Measurements from ENCODE around the gene MIA.
A peak's percentile ranks its signal among the peaks of the same experiment; 100 is the strongest.

Gene MIA

GRCh38 chr19:40775632-40776022 lies 306 bp downstream of the MIA start:
- H3K4me3 ChIP-seq (ENCODE audit: low read depth, low read length) = no peak overlapping the region
- TF ChIP-seq CTCF (IDR thresholded peaks at IDR 0.05; ENCODE audit: insufficient read depth, low read depth, low read length, missing control alignments) = no peak
- no peak for DNase-seq (ENCODE audit: low read depth)

- no peak for TF ChIP-seq CTCF (IDR thresholded peaks at IDR 0.05; ENCODE audit: insufficient read depth, low read depth, low read length, missing control alignments)
- DNase-seq (ENCODE audit: low read depth) = no peak
- H3K4me3 ChIP-seq (ENCODE audit: low read depth, low read length) = no peak overlapping the region; the same call in 1 of the 2 replicates
These were observed 1.0 kb downstream of the MIA start for GRCh38 chr19:40776364-40776763.

GRCh38 chr19:40776932-40777644 lies 1.8 kb downstream of the MIA start:
- TF ChIP-seq CTCF (IDR thresholded peaks at IDR 0.05; ENCODE audit: insufficient read depth, low read depth, low read length, missing control alignments) = no peak
- DNase-seq (ENCODE audit: low read depth) = peak; percentile 99
- peak overlapping the region; percentile 49 for H3K4me3 ChIP-seq (ENCODE audit: low read depth, low read length)

GRCh38 chr19:40777645-40777936 lies 2.3 kb downstream of the MIA start:
- TF ChIP-seq CTCF (IDR thresholded peaks at IDR 0.05; ENCODE audit: insufficient read depth, low read depth, low read length, missing control alignments) = no peak
- DNase-seq (ENCODE audit: low read depth) = no peak
- peak overlapping the region; percentile 49 for H3K4me3 ChIP-seq (ENCODE audit: low read depth, low read length)

GRCh38 chr19:40777937-40778705 lies 2.8 kb downstream of the MIA start, which contains the start of gene RAB4B:
Gene RAB4B (plus strand): TSS chr19:40778247. CDS start chr19:40778376, 129 bp downstream.
- TF ChIP-seq CTCF (IDR thresholded peaks at IDR 0.05; ENCODE audit: insufficient read depth, low read depth, low read length, missing control alignments) = no peak
- peak; percentile 100 for DNase-seq (ENCODE audit: low read depth)

GRCh38 chr19:40778706-40779284 lies 3.5 kb downstream of the MIA start:
- DNase-seq (ENCODE audit: low read depth) = no peak
- H3K4me3 ChIP-seq (ENCODE audit: low read depth, low read length) = peak overlapping the region; percentile 49
- no peak for TF ChIP-seq CTCF (IDR thresholded peaks at IDR 0.05; ENCODE audit: insufficient read depth, low read depth, low read length, missing control alignments)

More at GRCh38 chr19:40777937-40778705, 2.8 kb downstream of the MIA start, which contains the start of gene RAB4B:
- peak within 1 kb of the TSS; percentile 49 for H3K4me3 ChIP-seq (ENCODE audit: low read depth, low read length)

Data from GM12865 (cell line).